PFSK-1 (cell line): ENCODE data around the gene IL7R.

Experiments
- FOXP2 ChIP-seq: optimal IDR thresholded peaks from 2 replicates; pipeline ENCODE3; 2011; ENCODE audit warnings: borderline replicate concordance, control low read depth, inconsistent platforms; ENCODE audit not compliant: insufficient read depth; ENCODE audit errors: extremely low read length, extremely low read depth
- POLR2AphosphoS5 ChIP-seq: IDR thresholded peaks from 2 replicates; pipeline ENCODE4 v1.6.1; 2012; ENCODE audit warnings: low read depth, mild to moderate bottlenecking, control low read depth, low read length, moderate library complexity
- SIN3A ChIP-seq: IDR thresholded peaks from 2 replicates; pipeline ENCODE4 v1.6.1; 2012; ENCODE audit warnings: mild to moderate bottlenecking, low read length, moderate library complexity, borderline replicate concordance; ENCODE audit not compliant: insufficient read depth
- TAF1 ChIP-seq: IDR thresholded peaks from 2 replicates; pipeline ENCODE4 v1.6.1; 2012; ENCODE audit warnings: low read length, control low read depth, borderline replicate concordance; ENCODE audit not compliant: insufficient read depth

DNA sequence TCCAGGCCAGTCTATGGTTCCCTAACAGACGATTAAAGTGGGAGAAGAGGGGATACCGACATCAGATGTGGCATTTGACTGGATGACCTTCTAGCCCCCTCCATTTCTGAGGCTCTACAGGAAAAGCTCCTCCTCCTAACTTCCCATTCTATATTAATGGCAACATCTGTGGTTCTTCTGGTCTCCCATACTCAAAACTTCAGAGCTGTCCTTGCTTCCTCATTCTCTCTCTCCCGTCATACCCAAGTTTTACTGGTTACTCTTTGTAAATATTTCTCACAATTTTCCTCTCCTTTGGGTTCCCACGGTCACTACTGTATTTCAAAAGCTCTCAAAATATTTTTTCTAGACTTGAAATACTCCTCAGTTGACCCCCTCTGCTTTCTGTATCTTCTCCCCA is 36.0 kb upstream of the IL7R start:
- TF ChIP-seq POLR2AphosphoS5 (no peak), FOXP2 (no peak), SIN3A (no peak), TAF1 (no peak)
